HepG2 (cell line): ENCODE results near the gene SUN5. TPM values are rescaled to one million over a fixed set of nuclear protein-coding genes. Genes with fewer than 3 reads are reported as not detected.

ENCODE experiments used
- ASH2L ChIP-seq: fragments of 300-600, 200-600 bp; sonication (generic); IDR thresholded peaks from 2 replicates; pipeline ENCODE4 v1.7.0; 2017; ENCODE audit warnings: low read depth, mild to moderate bottlenecking, moderate library complexity, mixed read lengths, low read length; ENCODE audit not compliant: insufficient read length
- HIVEP1 ChIP-seq: sonication (generic); formaldehyde crosslinking; IDR thresholded peaks from 2 replicates; pipeline ENCODE4 v1.4.0; 2020; ENCODE audit warnings: mild to moderate bottlenecking, missing genetic modification reagents
- KDM4B ChIP-seq: sonication (generic); formaldehyde crosslinking; IDR thresholded peaks from 2 replicates; pipeline ENCODE4 v1.4.0; 2020; ENCODE audit warnings: missing genetic modification reagents
- KDM6A ChIP-seq: IDR thresholded peaks from 2 replicates; pipeline ENCODE4 v1.6.1; 2016; ENCODE audit warnings: low read depth
- LCORL ChIP-seq, 2 experiments: fragments of 450-650 bp in 1 of 2; sonication (generic) in 1 of 2; formaldehyde crosslinking in 1 of 2; IDR thresholded peaks; 2 replicates each; pipeline versions ENCODE4 v1.5.0 to v1.6.1; 2017 to 2020; ENCODE audit warnings: antibody characterized with exemption in 1 of 2, missing genetic modification reagents in 1 of 2
- NR2C2 ChIP-seq: sonication (generic); formaldehyde crosslinking; IDR thresholded peaks from 2 replicates; pipeline ENCODE4 v1.4.0; 2020; ENCODE audit warnings: missing genetic modification reagents, mild to moderate bottlenecking, moderate library complexity, borderline replicate concordance
- POGZ ChIP-seq: sonication (generic); formaldehyde crosslinking; IDR thresholded peaks from 2 replicates; pipeline ENCODE4 v1.4.0; 2020; ENCODE audit warnings: mild to moderate bottlenecking, missing genetic modification reagents
- RELA ChIP-seq: sonication (generic); formaldehyde crosslinking; IDR thresholded peaks from 2 replicates; pipeline ENCODE4 v1.4.0; 2020; ENCODE audit warnings: missing genetic modification reagents
- THAP11 ChIP-seq: IDR thresholded peaks from 2 replicates; pipeline ENCODE4 v1.6.1; 2016; ENCODE audit warnings: missing biosample characterization, missing genetic modification reagents
- ZBTB20 ChIP-seq: sonication (generic); formaldehyde crosslinking; IDR thresholded peaks from 2 replicates; pipeline ENCODE4 v1.8.1; 2023; ENCODE audit warnings: missing genetic modification reagents, low read depth, mild to moderate bottlenecking, borderline replicate concordance
- ZIK1 ChIP-seq: sonication (generic); formaldehyde crosslinking; IDR thresholded peaks from 2 replicates; pipeline ENCODE4 v1.5.0; 2020; ENCODE audit warnings: mild to moderate bottlenecking, low read depth, missing genetic modification reagents, borderline replicate concordance
- ZNF256 ChIP-seq: sonication (generic); formaldehyde crosslinking; conservative IDR thresholded peaks from 2 replicates; pipeline ENCODE4 v1.4.0; 2020; ENCODE audit warnings: missing genetic modification reagents
- ZNF556 ChIP-seq: sonication (generic); formaldehyde crosslinking; IDR thresholded peaks from 2 replicates; pipeline ENCODE4 v1.4.0; 2020; ENCODE audit warnings: mild to moderate bottlenecking, missing genetic modification reagents, borderline replicate concordance
- ZNF713 ChIP-seq: sonication (generic); formaldehyde crosslinking; IDR thresholded peaks from 2 replicates; pipeline ENCODE4 v1.4.0; 2020; ENCODE audit warnings: mild to moderate bottlenecking, missing genetic modification reagents
- ZNF761 ChIP-seq: sonication (generic); formaldehyde crosslinking; conservative IDR thresholded peaks from 2 replicates; pipeline ENCODE4 v1.4.0; 2020; ENCODE audit warnings: mild to moderate bottlenecking, missing genetic modification reagents
- ZNF776 ChIP-seq: sonication (generic); formaldehyde crosslinking; IDR thresholded peaks from 2 replicates; pipeline ENCODE4 v1.4.0; 2020; ENCODE audit warnings: mild to moderate bottlenecking, missing genetic modification reagents
- polyA plus RNA-seq, 8 experiments: library from polyadenylated mRNA; depleted of rRNA in 3 of 8; stranded (reverse) in 7 of 8; unstranded in 1 of 8; fragments of >200 nt; fragmentation: Illumina TruSeq in 4 of 8; extraction: Trizol in 4 of 8; gene quantifications; 2 replicates each; pipeline versions ENCODE4 v1.2.1 to v1.2.3, GENCODE V29; 2011 to 2016; ENCODE audit warnings: low read depth in 4 of 8, missing spikeins in 1 of 8, mixed read lengths in 1 of 8; ENCODE audit not compliant: insufficient read depth in 1 of 8
- total RNA-seq, 5 experiments: library from RNA; depleted of rRNA; stranded (reverse); fragments of >200 nt; fragmentation: Illumina TruSeq; extraction: Trizol; gene quantifications; 2 replicates each; pipeline ENCODE4 v1.2.3, GENCODE V29; 2016; ENCODE audit warnings: low read depth in 1 of 5
- TF ChIP-seq, protein P1 (sequence below): sonication (generic); formaldehyde crosslinking; IDR thresholded peaks from 2 replicates; pipeline ENCODE4 v1.8.1; 2022; ENCODE audit warnings: low read depth, mild to moderate bottlenecking, missing genetic modification reagents
- TF ChIP-seq, protein P2 (sequence below): sonication (generic); formaldehyde crosslinking; IDR thresholded peaks from 2 replicates; pipeline ENCODE4 v1.8.0; 2022; ENCODE audit warnings: missing genetic modification reagents, mild to moderate bottlenecking, moderate library complexity, borderline replicate concordance
- TF ChIP-seq, protein P3 (sequence below), 2 experiments: IDR thresholded peaks; 2 replicates each; pipeline ENCODE4 v1.6.1; 2011 to 2012; ENCODE audit warnings: low read length in 2 of 2, borderline replicate concordance in 1 of 2, low read depth in 1 of 2, mild to moderate bottlenecking in 1 of 2, moderate library complexity in 1 of 2

SUN5 gene
- total and polyA plus RNA-seq, 2 of the 13 experiments (the other 11 are each of a cell fraction or from before 2014, with no cell fraction given), result not detected

DNA sequence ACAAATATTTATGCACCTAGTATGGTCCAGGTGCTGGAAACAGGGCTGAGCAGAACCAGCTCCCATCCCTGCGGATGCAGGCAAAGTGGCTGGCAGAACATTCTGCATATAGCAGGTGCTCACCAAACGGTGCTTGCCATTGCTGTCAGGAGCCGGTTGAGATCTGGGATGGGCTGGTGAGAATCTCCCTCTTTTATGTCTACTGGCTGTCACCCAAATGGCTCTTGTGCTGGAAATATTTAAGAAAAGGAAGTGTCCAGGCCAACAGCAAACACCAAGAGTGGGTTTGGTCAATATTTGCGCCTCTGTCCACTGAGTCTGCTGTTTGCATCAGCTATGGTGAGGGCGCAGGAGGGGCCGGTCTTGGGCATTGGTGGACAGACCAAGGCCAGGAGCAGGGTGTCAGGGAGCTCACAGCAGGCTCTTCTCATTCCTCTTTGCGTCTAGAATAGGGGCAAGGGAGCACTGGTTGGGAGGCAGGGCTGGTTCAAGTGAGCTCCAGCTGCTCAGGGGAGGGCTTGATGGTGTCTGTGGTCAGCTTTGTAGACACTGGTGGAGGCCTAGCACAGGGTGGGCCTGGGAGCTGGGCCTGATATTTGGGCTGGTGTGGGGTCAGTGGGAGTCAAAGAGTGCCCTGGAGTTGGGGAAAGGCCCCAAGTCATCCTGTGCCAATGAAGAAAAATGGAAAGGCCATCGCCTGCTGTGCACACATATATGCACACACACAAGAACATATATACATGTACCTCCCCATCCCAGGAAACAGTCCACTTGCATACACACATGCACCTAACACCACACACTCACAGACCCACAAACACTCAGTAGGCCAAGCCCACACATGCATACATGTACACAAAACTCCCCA, 1.9 kb upstream of the SUN5 start (continued):
- TF ChIP-seq, protein P1, sequence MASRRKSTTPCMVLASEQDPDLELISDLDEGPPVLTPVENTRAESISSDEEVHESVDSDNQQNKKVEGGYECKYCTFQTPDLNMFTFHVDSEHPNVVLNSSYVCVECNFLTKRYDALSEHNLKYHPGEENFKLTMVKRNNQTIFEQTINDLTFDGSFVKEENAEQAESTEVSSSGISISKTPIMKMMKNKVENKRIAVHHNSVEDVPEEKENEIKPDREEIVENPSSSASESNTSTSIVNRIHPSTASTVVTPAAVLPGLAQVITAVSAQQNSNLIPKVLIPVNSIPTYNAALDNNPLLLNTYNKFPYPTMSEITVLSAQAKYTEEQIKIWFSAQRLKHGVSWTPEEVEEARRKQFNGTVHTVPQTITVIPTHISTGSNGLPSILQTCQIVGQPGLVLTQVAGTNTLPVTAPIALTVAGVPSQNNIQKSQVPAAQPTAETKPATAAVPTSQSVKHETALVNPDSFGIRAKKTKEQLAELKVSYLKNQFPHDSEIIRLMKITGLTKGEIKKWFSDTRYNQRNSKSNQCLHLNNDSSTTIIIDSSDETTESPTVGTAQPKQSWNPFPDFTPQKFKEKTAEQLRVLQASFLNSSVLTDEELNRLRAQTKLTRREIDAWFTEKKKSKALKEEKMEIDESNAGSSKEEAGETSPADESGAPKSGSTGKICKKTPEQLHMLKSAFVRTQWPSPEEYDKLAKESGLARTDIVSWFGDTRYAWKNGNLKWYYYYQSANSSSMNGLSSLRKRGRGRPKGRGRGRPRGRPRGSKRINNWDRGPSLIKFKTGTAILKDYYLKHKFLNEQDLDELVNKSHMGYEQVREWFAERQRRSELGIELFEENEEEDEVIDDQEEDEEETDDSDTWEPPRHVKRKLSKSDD (CRISPR knock-in tag), result peak; percentile 77; the same call in 1 of the 2 replicates
- TF ChIP-seq ZNF556 (CRISPR knock-in tag) (peak; percentile 81; the same call in 1 of the 2 replicates), ZBTB20 (peak; percentile 97; the same call in 1 of the 2 replicates), ASH2L (peak; percentile 43), THAP11 (CRISPR knock-in tag) (peak; percentile 83), ZNF776 (no peak; the same call in 1 of the 2 replicates), RELA (CRISPR knock-in tag) (peak; percentile 79; the same call in 1 of the 2 replicates), KDM4B (CRISPR knock-in tag) (peak; percentile 94), LCORL (IDR thresholded peaks at IDR 0.05) (no peak), LCORL (CRISPR knock-in tag; IDR thresholded peaks at IDR 0.05) (peak; percentile 99), NR2C2 (CRISPR knock-in tag) (peak; percentile 36; the same call in 1 of the 2 replicates), ZNF713 (CRISPR knock-in tag) (no peak; the same call in 1 of the 2 replicates), ZNF256 (no peak), POGZ (CRISPR knock-in tag) (peak; percentile 87), ZIK1 (CRISPR knock-in tag) (no peak), HIVEP1 (CRISPR knock-in tag) (peak; percentile 77; the same call in 1 of the 2 replicates), ZNF761 (0 out of 2 replicates have a peak, but pooled peaks have one; percentile 74), KDM6A (peak; percentile 89)
- TF ChIP-seq, protein P2, sequence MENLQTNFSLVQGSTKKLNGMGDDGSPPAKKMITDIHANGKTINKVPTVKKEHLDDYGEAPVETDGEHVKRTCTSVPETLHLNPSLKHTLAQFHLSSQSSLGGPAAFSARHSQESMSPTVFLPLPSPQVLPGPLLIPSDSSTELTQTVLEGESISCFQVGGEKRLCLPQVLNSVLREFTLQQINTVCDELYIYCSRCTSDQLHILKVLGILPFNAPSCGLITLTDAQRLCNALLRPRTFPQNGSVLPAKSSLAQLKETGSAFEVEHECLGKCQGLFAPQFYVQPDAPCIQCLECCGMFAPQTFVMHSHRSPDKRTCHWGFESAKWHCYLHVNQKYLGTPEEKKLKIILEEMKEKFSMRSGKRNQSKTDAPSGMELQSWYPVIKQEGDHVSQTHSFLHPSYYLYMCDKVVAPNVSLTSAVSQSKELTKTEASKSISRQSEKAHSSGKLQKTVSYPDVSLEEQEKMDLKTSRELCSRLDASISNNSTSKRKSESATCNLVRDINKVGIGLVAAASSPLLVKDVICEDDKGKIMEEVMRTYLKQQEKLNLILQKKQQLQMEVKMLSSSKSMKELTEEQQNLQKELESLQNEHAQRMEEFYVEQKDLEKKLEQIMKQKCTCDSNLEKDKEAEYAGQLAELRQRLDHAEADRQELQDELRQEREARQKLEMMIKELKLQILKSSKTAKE (CRISPR knock-in tag), result peak; percentile 100
- TF ChIP-seq, protein P3, sequence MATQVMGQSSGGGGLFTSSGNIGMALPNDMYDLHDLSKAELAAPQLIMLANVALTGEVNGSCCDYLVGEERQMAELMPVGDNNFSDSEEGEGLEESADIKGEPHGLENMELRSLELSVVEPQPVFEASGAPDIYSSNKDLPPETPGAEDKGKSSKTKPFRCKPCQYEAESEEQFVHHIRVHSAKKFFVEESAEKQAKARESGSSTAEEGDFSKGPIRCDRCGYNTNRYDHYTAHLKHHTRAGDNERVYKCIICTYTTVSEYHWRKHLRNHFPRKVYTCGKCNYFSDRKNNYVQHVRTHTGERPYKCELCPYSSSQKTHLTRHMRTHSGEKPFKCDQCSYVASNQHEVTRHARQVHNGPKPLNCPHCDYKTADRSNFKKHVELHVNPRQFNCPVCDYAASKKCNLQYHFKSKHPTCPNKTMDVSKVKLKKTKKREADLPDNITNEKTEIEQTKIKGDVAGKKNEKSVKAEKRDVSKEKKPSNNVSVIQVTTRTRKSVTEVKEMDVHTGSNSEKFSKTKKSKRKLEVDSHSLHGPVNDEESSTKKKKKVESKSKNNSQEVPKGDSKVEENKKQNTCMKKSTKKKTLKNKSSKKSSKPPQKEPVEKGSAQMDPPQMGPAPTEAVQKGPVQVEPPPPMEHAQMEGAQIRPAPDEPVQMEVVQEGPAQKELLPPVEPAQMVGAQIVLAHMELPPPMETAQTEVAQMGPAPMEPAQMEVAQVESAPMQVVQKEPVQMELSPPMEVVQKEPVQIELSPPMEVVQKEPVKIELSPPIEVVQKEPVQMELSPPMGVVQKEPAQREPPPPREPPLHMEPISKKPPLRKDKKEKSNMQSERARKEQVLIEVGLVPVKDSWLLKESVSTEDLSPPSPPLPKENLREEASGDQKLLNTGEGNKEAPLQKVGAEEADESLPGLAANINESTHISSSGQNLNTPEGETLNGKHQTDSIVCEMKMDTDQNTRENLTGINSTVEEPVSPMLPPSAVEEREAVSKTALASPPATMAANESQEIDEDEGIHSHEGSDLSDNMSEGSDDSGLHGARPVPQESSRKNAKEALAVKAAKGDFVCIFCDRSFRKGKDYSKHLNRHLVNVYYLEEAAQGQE (IDR thresholded peaks at IDR 0.05; ENCODE audit: borderline replicate concordance in 1 of 2, low read depth in 1 of 2, low read length in 2 of 2), result peak in 1 of 2 experiments; percentile 79; a peak in 2 of 4 replicates
